Fibroblast of lung (primary cell): ENCODE data around the gene TGIF1. TPM values are rescaled to one million over a fixed set of nuclear protein-coding genes. Genes with fewer than 3 reads are reported as not detected.
A peak's percentile ranks its signal among the peaks of the same experiment; 100 is the strongest.

Experiments used
- DNase-seq, 2 donors: peaks; one replicate each; pipeline versions ENCODE4 v3.0.0 to v3.0.0-alpha.2; 2010; ENCODE audit warnings: low read depth in 2 of 2
- H2AFZ ChIP-seq: 2 replicates; pipeline ENCODE4 v1.5.1; 2012; ENCODE audit warnings: low read length, control low read depth, inconsistent platforms
- H3K27ac ChIP-seq: 2 replicates; pipeline ENCODE4 v1.5.1; 2011; ENCODE audit warnings: low read length, control low read depth; ENCODE audit not compliant: insufficient read depth
- H3K27me3 ChIP-seq: 2 replicates; pipeline ENCODE4 v1.5.1; 2011; ENCODE audit warnings: mild to moderate bottlenecking, low read length; ENCODE audit not compliant: control insufficient read depth, insufficient read depth
- H3K36me3 ChIP-seq: 2 replicates; pipeline ENCODE4 v1.5.1; 2011; ENCODE audit warnings: low read length; ENCODE audit not compliant: control insufficient read depth, insufficient read depth
- H3K4me1 ChIP-seq: 2 replicates; pipeline ENCODE4 v1.5.1; 2011; ENCODE audit warnings: low read length; ENCODE audit not compliant: control insufficient read depth, insufficient read depth; ENCODE audit errors: extremely low read depth
- H3K4me2 ChIP-seq: 2 replicates; pipeline ENCODE4 v1.5.1; 2011; ENCODE audit warnings: low read length, control low read depth; ENCODE audit not compliant: insufficient read depth; ENCODE audit errors: extremely low read depth
- H3K4me3 ChIP-seq, 4 experiments: fragments of 200-600 bp in 1 of 4; sonication (generic) in 1 of 4; replicated peaks in 1 of 4; 2 replicates each; pipeline ENCODE4 v1.5.1; 2011 to 2016; ENCODE audit warnings: low read length in 4 of 4, low read depth in 3 of 4, mild to moderate bottlenecking in 3 of 4, control low read depth in 2 of 4, inconsistent platforms in 1 of 4, mixed read lengths in 1 of 4; ENCODE audit not compliant: insufficient read depth in 1 of 4; ENCODE audit errors: control extremely low read depth in 1 of 4
- H3K79me2 ChIP-seq: 2 replicates; pipeline ENCODE4 v1.5.1; 2012; ENCODE audit warnings: mild to moderate bottlenecking, low read length, inconsistent platforms; ENCODE audit not compliant: control insufficient read depth, insufficient read depth
- H3K9ac ChIP-seq: 2 replicates; pipeline ENCODE4 v1.5.1; 2011; ENCODE audit warnings: mild to moderate bottlenecking, low read length, control low read depth; ENCODE audit not compliant: insufficient read depth
- H3K9me3 ChIP-seq: 2 replicates; pipeline ENCODE4 v1.5.1; 2012; ENCODE audit warnings: low read depth, low read length; ENCODE audit not compliant: control insufficient read depth, insufficient read depth
- H4K20me1 ChIP-seq: 2 replicates; pipeline ENCODE4 v1.5.1; 2011; ENCODE audit warnings: low read length; ENCODE audit not compliant: control insufficient read depth, insufficient read depth; ENCODE audit errors: extremely low read depth
- CTCF ChIP-seq, 2 donors: IDR thresholded peaks in 1 of 2; conservative IDR thresholded peaks in 1 of 2; 1 replicate in 1 of 2; 2 replicates in 1 of 2; pipeline ENCODE4 v1.5.1; 2011 to 2012; ENCODE audit warnings: low read length in 2 of 2, control low read depth in 1 of 2, inconsistent platforms in 1 of 2, low read depth in 1 of 2, mild to moderate bottlenecking in 1 of 2
- EZH2 ChIP-seq: IDR thresholded peaks from 2 replicates; pipeline ENCODE4 v1.5.1; 2012; ENCODE audit warnings: low read length, control low read depth, mild to moderate bottlenecking; ENCODE audit errors: missing control alignments
- polyA plus RNA-seq, 2 donors: library from polyadenylated mRNA; depleted of rRNA in 1 of 2; stranded (reverse) in 1 of 2; unstranded in 1 of 2; fragments of >200 nt; gene quantifications; 2 replicates each; pipeline ENCODE4 v1.2.1, GENCODE V29; 2011 to 2012; ENCODE audit warnings: missing spikeins in 1 of 2
- total RNA-seq: library from RNA; depleted of rRNA; stranded (reverse); fragments of >200 nt; gene quantifications from 2 replicates; pipeline ENCODE4 v1.2.1, GENCODE V29; 2014

Gene TGIF1
- total and polyA plus RNA-seq, 2 donors (not counting 1 experiment from before 2014, with no cell fraction given): 64.7 to 157 TPM

GRCh38 chr18:3455907-3456685 is 6.1 kb downstream of the TGIF1 start:
- Histone ChIP-seq H3K4me2 (peak overlapping the region; percentile 80), H3K9ac (no peak overlapping the region), H3K27me3 (no peaks in the 10 kb centered on the region), H3K36me3 (peaks cover 11% of the 10 kb centered on the region), H3K79me2 (peaks cover 61% of the 10 kb centered on the region), H2AFZ (no peak overlapping the region), H3K27ac (peak overlapping the region; percentile 97), H4K20me1 (no peaks in the 10 kb centered on the region), H3K4me1 (peaks cover 12% of the 10 kb centered on the region), H3K9me3 (no peaks in the 10 kb centered on the region), H3K4me3 (peak overlapping the region in 2 of 4 experiments; percentile 52 to 98)
- DNase-seq: peak; percentile 52 to 81
- TF ChIP-seq CTCF (conservative IDR thresholded peaks at IDR 0.05 in 1 of 2, IDR thresholded peaks at IDR 0.05 in 1 of 2; ENCODE audit: low read depth in 1 of 2, low read length in 2 of 2): no peak
- no peak for TF ChIP-seq EZH2

- Histone ChIP-seq H3K27me3 (no peaks in the 10 kb centered on the region), H3K9ac (no peak overlapping the region), H3K9me3 (no peaks in the 10 kb centered on the region), H3K79me2 (peaks cover 56% of the 10 kb centered on the region), H3K27ac (no peak overlapping the region), H4K20me1 (no peaks in the 10 kb centered on the region), H3K4me3 (no peak overlapping the region), H2AFZ (no peak overlapping the region), H3K36me3 (peaks cover 11% of the 10 kb centered on the region), H3K4me1 (peaks cover 12% of the 10 kb centered on the region), H3K4me2 (no peak overlapping the region)
- TF ChIP-seq EZH2 (no peak), CTCF (conservative IDR thresholded peaks at IDR 0.05 in 1 of 2, IDR thresholded peaks at IDR 0.05 in 1 of 2; ENCODE audit: low read depth in 1 of 2, low read length in 2 of 2) (no peak)
- no peak for DNase-seq
Measured at GRCh38 chr18:3456686-3457069, 6.7 kb downstream of the TGIF1 start.

DNA sequence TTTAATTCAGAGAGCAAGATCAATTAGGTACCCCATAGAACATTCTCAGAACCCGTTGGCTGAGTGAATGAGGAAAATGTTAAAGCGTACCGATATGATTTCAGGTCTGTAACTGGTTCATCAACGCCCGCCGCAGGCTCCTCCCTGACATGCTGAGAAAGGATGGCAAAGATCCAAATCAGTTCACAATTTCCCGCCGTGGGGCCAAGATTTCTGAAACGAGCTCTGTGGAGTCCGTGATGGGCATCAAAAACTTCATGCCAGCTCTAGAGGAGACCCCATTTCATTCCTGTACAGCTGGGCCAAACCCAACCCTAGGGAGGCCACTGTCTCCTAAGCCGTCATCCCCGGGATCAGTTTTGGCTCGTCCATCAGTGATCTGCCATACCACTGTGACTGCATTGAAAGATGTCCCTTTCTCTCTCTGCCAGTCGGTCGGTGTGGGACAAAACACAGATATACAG is 7.3 kb downstream of the TGIF1 start:
- Histone ChIP-seq H3K9ac (no peak overlapping the region), H3K4me3 (no peak overlapping the region), H3K36me3 (peaks cover 11% of the 10 kb centered on the region), H3K79me2 (peaks cover 50% of the 10 kb centered on the region), H3K27me3 (no peaks in the 10 kb centered on the region), H4K20me1 (no peaks in the 10 kb centered on the region), H2AFZ (no peak overlapping the region), H3K4me2 (no peak overlapping the region), H3K4me1 (peaks cover 12% of the 10 kb centered on the region), H3K9me3 (no peaks in the 10 kb centered on the region), H3K27ac (no peak overlapping the region)
- no peak for TF ChIP-seq EZH2
- TF ChIP-seq CTCF (conservative IDR thresholded peaks at IDR 0.05 in 1 of 2, IDR thresholded peaks at IDR 0.05 in 1 of 2; ENCODE audit: low read depth in 1 of 2, low read length in 2 of 2): no peak
- DNase-seq: no peak
